Measurements from ENCODE around the gene ZNF24. TPM values are rescaled to one million over a fixed set of nuclear protein-coding genes. Genes with fewer than 3 reads are reported as not detected.

Gene ZNF24
- total and polyA plus RNA-seq, 10 donors: 13.4 to 64.3 (median 50.8) TPM

GRCh38 chr18:35343488-35343935 is 708 bp downstream of the ZNF24 start:
- WGBS, 5 donors: 2 to 4% (median 3%) methylated on average over 15 of the region's 15 CpGs
- H3K4me3 ChIP-seq: peak overlapping the region; percentile 71 to 91 (median 84)
- H3K27me3 ChIP-seq (replicated peaks in 1 of 7): no peaks in the 10 kb centered on the region
- intact Hi-C loops (cut with DNase I; ENCODE audit: low total_unique reads): loop anchor here (5.0 kb wide), 2 partner anchors 51 to 101 kb away; partner anchors contain the start of genes ZNF397 and ZSCAN30
- TF ChIP-seq POLR2A (IDR thresholded peaks at IDR 0.05): no peak
- no peak for TF ChIP-seq CTCF (IDR thresholded peaks at IDR 0.05 in 8 of 11, conservative IDR thresholded peaks at IDR 0.05 in 3 of 11)
- TF ChIP-seq POLR2AphosphoS5 (IDR thresholded peaks at IDR 0.05): no peak
- no peaks in the 10 kb centered on the region for H3K9me3 ChIP-seq
- peaks cover 20 to 71% (median 60%) of the 10 kb centered on the region in 6 donors for H3K4me1 ChIP-seq
- peak overlapping the region; percentile 98 to 99 (median 99) for H3K27ac ChIP-seq
- no peak for DNase-seq
- peaks cover 3 to 39% (median 25%) of the 10 kb centered on the region in 6 donors for H3K36me3 ChIP-seq

- intact Hi-C loops (cut with DNase I; ENCODE audit: low total_unique reads): no loop called here
- no peak for TF ChIP-seq POLR2AphosphoS5 (IDR thresholded peaks at IDR 0.05)
- no peak for TF ChIP-seq POLR2A (IDR thresholded peaks at IDR 0.05)
- TF ChIP-seq CTCF (IDR thresholded peaks at IDR 0.05 in 8 of 11, conservative IDR thresholded peaks at IDR 0.05 in 3 of 11): no peak
- H3K36me3 ChIP-seq: peaks cover 6 to 97% (median 86%) of the 10 kb centered on the region in 6 donors
- no peak for DNase-seq
- H3K27ac ChIP-seq: no peak overlapping the region
- WGBS, 5 donors: 94 to 95% (median 94%) methylated on average over 5 of the region's 5 CpGs
- no peaks in the 10 kb centered on the region for H3K9me3 ChIP-seq
- H3K4me1 ChIP-seq: peaks cover 8 to 68% (median 30%) of the 10 kb centered on the region in 6 donors
- no peak overlapping the region for H3K4me3 ChIP-seq
- no peaks in the 10 kb centered on the region for H3K27me3 ChIP-seq (replicated peaks in 1 of 7)
Measured at GRCh38 chr18:35337286-35337685, 6.9 kb downstream of the ZNF24 start.

- 92 to 97% (median 94%) methylated on average over 4 of the region's 4 CpGs for WGBS, 5 donors
- Histone ChIP-seq H3K9me3 (no peaks in the 10 kb centered on the region), H3K36me3 (peaks cover 6 to 96% (median 89%) of the 10 kb centered on the region in 6 donors), H3K27ac (no peak overlapping the region), H3K27me3 (replicated peaks in 1 of 7) (no peaks in the 10 kb centered on the region), H3K4me1 (peaks cover 8 to 54% (median 16%) of the 10 kb centered on the region in 6 donors), H3K4me3 (no peak overlapping the region)
- intact Hi-C loops (cut with DNase I; ENCODE audit: low total_unique reads): no loop called here
- no peak for DNase-seq
- TF ChIP-seq POLR2A (IDR thresholded peaks at IDR 0.05) (no peak), POLR2AphosphoS5 (IDR thresholded peaks at IDR 0.05) (no peak), CTCF (IDR thresholded peaks at IDR 0.05 in 8 of 11, conservative IDR thresholded peaks at IDR 0.05 in 3 of 11) (no peak)
Measured at GRCh38 chr18:35335866-35336265, 8.4 kb downstream of the ZNF24 start.

- H3K4me3 ChIP-seq: no peak overlapping the region
- H3K36me3 ChIP-seq: peaks cover 6 to 85% (median 80%) of the 10 kb centered on the region in 6 donors
- TF ChIP-seq CTCF (IDR thresholded peaks at IDR 0.05 in 8 of 11, conservative IDR thresholded peaks at IDR 0.05 in 3 of 11) (no peak), POLR2AphosphoS5 (IDR thresholded peaks at IDR 0.05) (no peak), POLR2A (IDR thresholded peaks at IDR 0.05) (no peak)
- no peaks in the 10 kb centered on the region for H3K9me3 ChIP-seq
- H3K27me3 ChIP-seq (replicated peaks in 1 of 7): no peaks in the 10 kb centered on the region
- WGBS, 5 donors: 91 to 95% (median 92%) methylated on average over 3 of the region's 3 CpGs
- no peak overlapping the region for H3K27ac ChIP-seq
- H3K4me1 ChIP-seq: peaks cover 0 to 43% (median 6%) of the 10 kb centered on the region in 6 donors
- DNase-seq: no peak
- intact Hi-C loops (cut with DNase I; ENCODE audit: low total_unique reads): no loop called here
Measured at GRCh38 chr18:35334821-35335220, 9.4 kb downstream of the ZNF24 start.
